ENCODE measurements around the gene ATXN10.
A peak's percentile ranks its signal among the peaks of the same experiment; 100 is the strongest.

- TF ChIP-seq POLR2A (IDR thresholded peaks at IDR 0.05): no peak
- TF ChIP-seq CTCF (IDR thresholded peaks at IDR 0.05): peak in 2 of 6 experiments; percentile 4 to 14
These were observed 160.5 kb downstream of the ATXN10 start for GRCh38 chr22:45832180-45832579.

Measured in esophagus squamous epithelium (tissue), 4 donors.